Activated CD8-positive, alpha-beta T cell treated with anti-CD3 and anti-CD28 coated beads for 36 hours (primary cell): ENCODE results near the gene LGSN. TPM values are rescaled to one million over a fixed set of nuclear protein-coding genes. Genes with fewer than 3 reads are reported as not detected.

Experiments
- ATAC-seq: fragments of 200-7000 bp; cut with Tn5 transposase; one replicate; pipeline ENCODE4 v1.10.0; 2021; ENCODE audit warnings: mild to moderate bottlenecking, moderate library complexity
- CTCF ChIA-PET: fragments of 350-600 bp; sonication (Branson Sonifier 250); formaldehyde crosslinking; loops from one replicate; lab custom pipeline; 2021; ENCODE audit warnings: antibody characterized with exemption; lab: Charles Lee
- POLR2A ChIA-PET: fragments of 350-600 bp; sonication (Branson Sonifier 250); formaldehyde crosslinking; loops from one replicate; lab custom pipeline; 2021; ENCODE audit warnings: antibody characterized with exemption; lab: Charles Lee
- DNase-seq: peaks from one replicate; pipeline ENCODE4 v3.0.0-alpha.2; 2020
- H3K27ac Mint-ChIP-seq: one replicate; pipeline ENCODE4 v1.8.0; 2021; ENCODE audit warnings: mild to moderate bottlenecking, mixed read lengths
- H3K27me3 Mint-ChIP-seq: one replicate; pipeline ENCODE4 v1.8.0; 2021; ENCODE audit warnings: mixed read lengths
- H3K36me3 Mint-ChIP-seq: one replicate; pipeline ENCODE4 v1.8.0; 2021; ENCODE audit warnings: low read depth, mixed read lengths
- H3K4me1 Mint-ChIP-seq: one replicate; pipeline ENCODE4 v1.8.0; 2021; ENCODE audit warnings: low read depth, mixed read lengths
- H3K4me3 Mint-ChIP-seq: one replicate; pipeline ENCODE4 v1.8.0; 2021; ENCODE audit warnings: mild to moderate bottlenecking, moderate library complexity, mixed read lengths
- H3K9me3 Mint-ChIP-seq: one replicate; pipeline ENCODE4 v1.8.0; 2021; ENCODE audit warnings: mixed read lengths
- intact Hi-C: fragments of 100-400 bp; cut with micrococcal nuclease; formaldehyde crosslinking; loops from one replicate; pipeline ENCODE4 v1.10.0; 2022
- total RNA-seq, 2 experiments: library from RNA; stranded (reverse); gene quantifications; one replicate each; pipeline ENCODE4 v1.2.3, GENCODE V29; 2021
- TF ChIP-seq, protein P1 (sequence below): fragments of 200-600 bp; IDR thresholded peaks from one replicate; pipeline ENCODE4 v1.8.0; 2022; ENCODE audit warnings: antibody characterized with exemption, mild to moderate bottlenecking

The LGSN gene
- total RNA-seq, 2 experiments from 2014 or later: not detected

DNA sequence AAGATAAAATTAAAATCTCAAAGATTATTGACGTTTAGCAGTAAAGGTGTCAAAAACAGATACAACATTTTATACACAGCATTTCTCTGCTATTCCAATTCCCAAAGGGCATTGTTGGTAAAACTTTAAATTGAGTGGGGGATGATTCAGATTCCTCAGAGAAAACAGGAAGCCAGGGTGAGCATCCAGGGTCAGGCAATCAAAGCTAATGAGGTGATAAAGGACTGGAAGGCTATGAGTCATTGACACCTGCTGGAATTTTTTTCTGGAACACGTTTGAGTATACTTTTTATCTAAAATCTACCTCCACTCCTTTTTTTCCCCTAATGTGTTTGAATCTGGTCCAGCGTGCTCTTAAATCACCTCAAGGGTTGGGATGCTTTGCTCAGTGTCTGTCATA, 56.3 kb downstream of the LGSN start:
- no peaks in the 10 kb centered on the region for H3K4me1 Mint-ChIP-seq
- no peak overlapping the region for H3K4me3 Mint-ChIP-seq
- no peak for DNase-seq
- no peaks in the 10 kb centered on the region for H3K36me3 Mint-ChIP-seq
- H3K27me3 Mint-ChIP-seq: no peaks in the 10 kb centered on the region
- POLR2A ChIA-PET: no interaction called here
- CTCF ChIA-PET: no interaction called here
- ATAC-seq: no peak
- intact Hi-C loops: no loop called here
- TF ChIP-seq, protein P1, sequence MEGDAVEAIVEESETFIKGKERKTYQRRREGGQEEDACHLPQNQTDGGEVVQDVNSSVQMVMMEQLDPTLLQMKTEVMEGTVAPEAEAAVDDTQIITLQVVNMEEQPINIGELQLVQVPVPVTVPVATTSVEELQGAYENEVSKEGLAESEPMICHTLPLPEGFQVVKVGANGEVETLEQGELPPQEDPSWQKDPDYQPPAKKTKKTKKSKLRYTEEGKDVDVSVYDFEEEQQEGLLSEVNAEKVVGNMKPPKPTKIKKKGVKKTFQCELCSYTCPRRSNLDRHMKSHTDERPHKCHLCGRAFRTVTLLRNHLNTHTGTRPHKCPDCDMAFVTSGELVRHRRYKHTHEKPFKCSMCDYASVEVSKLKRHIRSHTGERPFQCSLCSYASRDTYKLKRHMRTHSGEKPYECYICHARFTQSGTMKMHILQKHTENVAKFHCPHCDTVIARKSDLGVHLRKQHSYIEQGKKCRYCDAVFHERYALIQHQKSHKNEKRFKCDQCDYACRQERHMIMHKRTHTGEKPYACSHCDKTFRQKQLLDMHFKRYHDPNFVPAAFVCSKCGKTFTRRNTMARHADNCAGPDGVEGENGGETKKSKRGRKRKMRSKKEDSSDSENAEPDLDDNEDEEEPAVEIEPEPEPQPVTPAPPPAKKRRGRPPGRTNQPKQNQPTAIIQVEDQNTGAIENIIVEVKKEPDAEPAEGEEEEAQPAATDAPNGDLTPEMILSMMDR: no peak
- no peaks in the 10 kb centered on the region for H3K9me3 Mint-ChIP-seq
- H3K27ac Mint-ChIP-seq: no peak overlapping the region

DNA sequence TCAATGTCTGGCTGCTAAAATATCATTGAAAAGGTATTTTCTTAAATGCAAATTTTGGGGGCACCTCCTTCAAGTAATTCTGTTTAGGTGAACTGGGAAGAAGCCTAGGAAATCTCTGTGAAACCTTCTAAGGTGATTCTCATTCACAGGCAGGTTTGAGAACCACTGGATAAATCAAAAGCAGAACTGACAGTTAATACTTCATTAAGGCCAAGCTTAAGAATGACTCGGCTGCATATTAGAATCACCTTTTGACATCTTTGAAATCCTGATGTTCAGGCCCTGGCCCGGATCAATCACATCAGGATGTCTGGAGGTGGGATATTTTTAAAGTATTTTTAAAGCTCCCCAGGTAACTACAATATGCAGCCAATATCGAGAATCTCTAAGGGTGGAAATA, 58.0 kb downstream of the LGSN start:
- ATAC-seq: no peak
- POLR2A ChIA-PET: no interaction called here
- no peaks in the 10 kb centered on the region for H3K27me3 Mint-ChIP-seq
- no peak overlapping the region for H3K27ac Mint-ChIP-seq
- H3K36me3 Mint-ChIP-seq: no peaks in the 10 kb centered on the region
- intact Hi-C loops: no loop called here
- no peak overlapping the region for H3K4me3 Mint-ChIP-seq
- no peak for DNase-seq
- TF ChIP-seq, protein P1: no peak
- H3K4me1 Mint-ChIP-seq: no peaks in the 10 kb centered on the region
- H3K9me3 Mint-ChIP-seq: no peaks in the 10 kb centered on the region
- CTCF ChIA-PET: interaction anchor here (0.7 kb wide), 1 partner anchor 592 kb away, joined by 3 read pairs; no protein-coding TSS in a partner anchor

DNA sequence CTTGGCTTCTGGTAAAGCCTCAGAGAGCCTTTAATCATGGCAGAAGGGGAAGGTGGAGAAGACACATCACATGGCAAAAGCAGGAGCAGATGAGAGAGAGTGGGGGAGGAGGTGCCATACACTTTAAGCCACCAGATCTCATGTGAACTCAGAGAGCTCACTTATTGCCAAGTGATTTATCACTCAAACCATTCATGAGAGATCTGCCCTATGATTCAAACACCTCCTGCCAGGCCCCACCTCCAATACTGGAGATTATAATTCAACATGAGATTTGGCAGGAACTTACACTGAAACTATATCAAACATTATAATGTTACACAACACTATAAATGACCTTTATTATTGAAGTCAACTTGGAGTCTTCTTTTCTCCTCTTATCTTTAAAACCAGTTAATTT, 60.6 kb downstream of the LGSN start:
- Mint-ChIP-seq H3K9me3 (no peaks in the 10 kb centered on the region), H3K27me3 (no peaks in the 10 kb centered on the region), H3K4me1 (no peaks in the 10 kb centered on the region), H3K27ac (no peak overlapping the region), H3K4me3 (no peak overlapping the region), H3K36me3 (no peaks in the 10 kb centered on the region)
- ATAC-seq (no peak), DNase-seq (no peak)
- CTCF ChIA-PET: no interaction called here
- POLR2A ChIA-PET: no interaction called here
- intact Hi-C loops: no loop called here
- TF ChIP-seq, protein P1: no peak

DNA sequence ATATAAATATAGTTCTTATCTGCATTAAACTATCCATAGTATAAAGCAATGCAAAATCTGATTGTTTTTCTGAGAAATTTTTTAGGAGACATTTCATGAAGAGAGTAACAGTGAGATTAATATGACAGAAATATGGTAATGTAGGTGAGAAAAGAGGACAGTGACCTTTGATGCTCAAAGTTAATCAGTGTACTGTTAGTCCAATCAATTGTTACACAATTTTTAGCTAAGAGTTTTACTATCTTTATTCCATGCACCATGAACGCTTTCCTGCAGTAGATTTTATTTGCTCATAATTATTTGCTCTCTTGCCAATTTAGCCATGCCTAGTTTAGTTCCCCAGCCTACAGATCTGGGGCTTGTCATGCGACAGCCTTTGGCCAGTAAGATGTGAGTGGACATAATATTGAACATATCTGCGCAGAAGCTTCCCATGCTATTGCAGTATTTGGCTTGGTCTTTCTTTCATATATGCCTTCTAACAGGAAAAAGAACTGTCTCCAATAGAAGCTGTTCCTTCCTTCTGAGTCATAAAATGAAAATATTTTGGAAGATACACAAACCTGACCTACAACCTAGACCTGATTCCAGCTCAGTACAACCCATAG, 69.8 kb downstream of the LGSN start:
- no peaks in the 10 kb centered on the region for H3K27me3 Mint-ChIP-seq
- H3K36me3 Mint-ChIP-seq: no peaks in the 10 kb centered on the region
- POLR2A ChIA-PET: no interaction called here
- DNase-seq (no peak), ATAC-seq (no peak)
- no peaks in the 10 kb centered on the region for H3K9me3 Mint-ChIP-seq
- H3K4me1 Mint-ChIP-seq: no peaks in the 10 kb centered on the region
- intact Hi-C loops: no loop called here
- no peak overlapping the region for H3K27ac Mint-ChIP-seq
- TF ChIP-seq, protein P1: no peak
- no peak overlapping the region for H3K4me3 Mint-ChIP-seq
- CTCF ChIA-PET: no interaction called here

GRCh38 chr6:63246581-63246980, 73.2 kb downstream of the LGSN start:
- Mint-ChIP-seq H3K4me3 (no peak overlapping the region), H3K4me1 (no peaks in the 10 kb centered on the region)

More at GRCh38 chr6:63246581-63246980, 73.2 kb downstream of the LGSN start:
- ATAC-seq (no peak), DNase-seq (no peak)
- Mint-ChIP-seq H3K27ac (no peak overlapping the region), H3K36me3 (no peaks in the 10 kb centered on the region), H3K9me3 (no peaks in the 10 kb centered on the region), H3K27me3 (no peaks in the 10 kb centered on the region)
- intact Hi-C loops: no loop called here
- TF ChIP-seq, protein P1: no peak
- ChIA-PET POLR2A (no interaction called here), CTCF (no interaction called here)
